Lower leg skin (tissue), 4 donors: ENCODE results near the gene STRAP. TPM values are rescaled to one million over a fixed set of nuclear protein-coding genes. Genes with fewer than 3 reads are reported as not detected.
"Not testable (repeated sequence)": the region's sequence is repeated elsewhere in the genome, so short reads cannot be mapped to it uniquely, and the experiment has no call there.

Experiments
- DNase-seq, 2 donors: peaks; one replicate each; pipeline ENCODE4 v3.0.0-alpha.2; 2019; ENCODE audit warnings: low spot score in 2 of 2
- H3K4me3 ChIP-seq: fragments of 200-600 bp; sonication (generic); 2 replicates; pipeline ENCODE4 v1.5.1; 2017; ENCODE audit warnings: mild to moderate bottlenecking, low read depth; ENCODE audit not compliant: poor library complexity, severe bottlenecking
- POLR2A ChIP-seq, 2 donors: fragments of 450-650 bp; IDR thresholded peaks; one replicate each; pipeline ENCODE4 v1.6.1; 2016 to 2017; ENCODE audit warnings: antibody characterized with exemption in 2 of 2, mild to moderate bottlenecking in 1 of 2, moderate library complexity in 1 of 2
- WGBS, 2 donors: methylation state at CpG; one replicate each; pipeline ENCODE4 v1.1.5; 2018; 5-methylcytosine and 5-hydroxymethylcytosine counted together
- intact Hi-C: fragments of 100-400 bp; cut with DNase I; formaldehyde crosslinking; loops from one replicate; pipeline ENCODE4 v1.15.0; 2023; ENCODE audit warnings: low total_unique reads
- total RNA-seq, 4 donors: library from RNA; depleted of rRNA; stranded (reverse); fragments of >200 nt; gene quantifications; one replicate each; pipeline ENCODE4 v1.1.0, GENCODE V29; 2016
- TF ChIP-seq, protein P1 (sequence below), 3 donors: fragments of 450-650 bp; IDR thresholded peaks; one replicate each; pipeline ENCODE4 v1.5.1; 2016; ENCODE audit warnings: antibody characterized with exemption in 3 of 3, mild to moderate bottlenecking in 3 of 3, moderate library complexity in 2 of 3

Gene STRAP
- total RNA-seq, 4 donors from 2014 or later, result 37.5 to 52.4 (median 46.1) TPM

- intact Hi-C loops, result no loop called here
- 58 to 66% methylated on average over 2 of the region's 2 CpGs for WGBS, 2 donors
- TF ChIP-seq, protein P1, sequence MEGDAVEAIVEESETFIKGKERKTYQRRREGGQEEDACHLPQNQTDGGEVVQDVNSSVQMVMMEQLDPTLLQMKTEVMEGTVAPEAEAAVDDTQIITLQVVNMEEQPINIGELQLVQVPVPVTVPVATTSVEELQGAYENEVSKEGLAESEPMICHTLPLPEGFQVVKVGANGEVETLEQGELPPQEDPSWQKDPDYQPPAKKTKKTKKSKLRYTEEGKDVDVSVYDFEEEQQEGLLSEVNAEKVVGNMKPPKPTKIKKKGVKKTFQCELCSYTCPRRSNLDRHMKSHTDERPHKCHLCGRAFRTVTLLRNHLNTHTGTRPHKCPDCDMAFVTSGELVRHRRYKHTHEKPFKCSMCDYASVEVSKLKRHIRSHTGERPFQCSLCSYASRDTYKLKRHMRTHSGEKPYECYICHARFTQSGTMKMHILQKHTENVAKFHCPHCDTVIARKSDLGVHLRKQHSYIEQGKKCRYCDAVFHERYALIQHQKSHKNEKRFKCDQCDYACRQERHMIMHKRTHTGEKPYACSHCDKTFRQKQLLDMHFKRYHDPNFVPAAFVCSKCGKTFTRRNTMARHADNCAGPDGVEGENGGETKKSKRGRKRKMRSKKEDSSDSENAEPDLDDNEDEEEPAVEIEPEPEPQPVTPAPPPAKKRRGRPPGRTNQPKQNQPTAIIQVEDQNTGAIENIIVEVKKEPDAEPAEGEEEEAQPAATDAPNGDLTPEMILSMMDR (IDR thresholded peaks at IDR 0.05), result no peak
- no peak for TF ChIP-seq POLR2A (IDR thresholded peaks at IDR 0.05)
- no peak overlapping the region for H3K4me3 ChIP-seq
- DNase-seq, result no peak
Observed at GRCh38 chr12:15897433-15897832, 15.2 kb downstream of the STRAP start.

DNA sequence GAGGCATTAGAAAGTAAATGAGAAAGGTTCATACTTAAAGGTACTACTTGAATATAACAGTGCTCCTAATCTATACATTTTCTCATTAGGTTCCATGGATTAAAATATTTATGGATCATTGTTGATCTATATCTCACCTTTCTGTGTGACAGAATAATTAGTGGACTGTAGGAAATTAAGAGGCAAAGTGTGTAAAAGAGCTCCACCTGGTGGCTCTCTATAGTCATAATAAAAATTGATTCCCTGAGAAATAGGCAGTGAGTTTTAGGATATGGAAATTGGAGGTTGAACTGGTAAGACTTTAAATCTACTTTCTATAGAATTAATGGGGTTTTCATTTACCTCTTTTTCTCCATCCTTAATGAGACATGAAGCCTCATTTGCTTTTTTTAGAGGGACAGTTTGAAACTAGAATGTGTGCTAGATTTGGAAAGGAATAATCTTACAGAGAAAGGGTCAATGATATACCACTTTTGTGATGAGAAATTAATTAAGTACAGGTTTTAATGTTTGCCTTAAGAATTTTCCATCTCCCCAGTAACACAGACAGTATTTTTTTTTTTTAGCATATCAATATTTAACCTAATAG, 17.2 kb downstream of the STRAP start:
- DNase-seq, result no peak
- intact Hi-C loops, result no loop called here
- no peak overlapping the region for H3K4me3 ChIP-seq
- TF ChIP-seq POLR2A (IDR thresholded peaks at IDR 0.05), result no peak
- TF ChIP-seq, protein P1 (IDR thresholded peaks at IDR 0.05), result peak in 1 of 3 donors; percentile 14

DNA sequence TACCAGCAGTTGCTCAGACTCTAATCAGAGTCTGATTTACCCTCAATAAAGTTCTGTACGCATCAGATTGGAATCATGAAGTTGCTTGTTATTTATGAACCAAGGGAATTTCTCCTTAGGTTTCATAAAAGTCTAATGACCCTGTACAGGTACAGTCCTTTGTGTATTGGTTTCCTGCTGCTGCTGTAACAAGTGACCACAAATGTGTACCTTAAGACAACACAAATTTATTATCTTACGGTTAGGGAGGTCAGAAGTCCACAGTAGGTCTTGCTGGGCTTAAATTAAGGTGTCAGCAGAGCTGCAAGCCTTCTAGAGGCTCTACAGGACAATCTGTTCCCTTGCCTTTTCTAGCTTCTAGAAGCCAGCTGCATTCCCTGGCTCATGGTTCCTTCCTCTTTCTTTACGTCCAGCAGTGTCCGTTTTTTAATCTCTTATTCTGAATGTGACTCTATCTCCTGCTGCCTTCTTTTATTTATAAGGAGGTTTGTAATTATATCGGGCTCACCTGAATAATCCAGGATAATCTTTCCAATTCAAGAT, 22.3 kb downstream of the STRAP start:
- WGBS, 2 donors, result 88 to 89% methylated on average over 5 of the region's 5 CpGs
- TF ChIP-seq, protein P1 (IDR thresholded peaks at IDR 0.05), result no peak
- no peak for TF ChIP-seq POLR2A (IDR thresholded peaks at IDR 0.05)
- no peak for DNase-seq
- H3K4me3 ChIP-seq, result no peak overlapping the region
- intact Hi-C loops, result no loop called here

- no peak for DNase-seq
- TF ChIP-seq, protein P1 (IDR thresholded peaks at IDR 0.05), result no peak
- no peak for TF ChIP-seq POLR2A (IDR thresholded peaks at IDR 0.05)
- no peak overlapping the region for H3K4me3 ChIP-seq
- 66 to 68% methylated on average over 5 of the region's 5 CpGs for WGBS, 2 donors
- intact Hi-C loops, result no loop called here
Observed at GRCh38 chr12:15910468-15910863, 28.3 kb downstream of the STRAP start.

GRCh38 chr12:15910864-15911721, 28.9 kb downstream of the STRAP start, which contains the start of gene DERA:
Gene DERA, plus strand, starts transcription at chr12:15911332. Its CDS starts 52 bp downstream, at chr12:15911384.
- intact Hi-C loops, result no loop called here
- DNase-seq, result peak; percentile 69 to 96
- peak within 1 kb of the TSS; percentile 56 for H3K4me3 ChIP-seq
- 0 to 1% methylated on average over 47 to 56 of the region's 59 CpGs for WGBS, 2 donors
- TF ChIP-seq POLR2A (IDR thresholded peaks at IDR 0.05), result no peak
- TF ChIP-seq, protein P1 (IDR thresholded peaks at IDR 0.05), result no peak

DNA sequence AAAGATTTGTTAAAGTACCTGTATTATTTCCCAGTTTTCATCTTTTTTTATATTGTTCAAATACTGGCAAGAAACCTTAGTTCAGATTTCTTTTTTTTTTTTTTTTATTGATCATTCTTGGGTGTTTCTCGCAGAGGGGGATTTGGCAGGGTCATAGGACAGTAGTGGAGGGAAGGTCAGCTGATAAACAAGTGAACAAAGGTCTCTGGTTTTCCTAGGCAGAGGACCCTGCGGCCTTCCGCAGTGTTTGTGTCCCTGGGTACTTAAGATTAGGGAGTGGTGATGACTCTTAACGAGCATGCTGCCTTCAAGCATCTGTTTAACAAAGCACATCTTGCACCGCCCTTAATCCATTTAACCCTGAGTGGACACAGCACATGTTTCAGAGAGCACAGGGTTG, 29.7 kb downstream of the STRAP start:
- WGBS, 2 donors, result 2 to 7% methylated on average over 4 to 5 of the region's 5 CpGs
- intact Hi-C loops, result not testable (repeated sequence)

GRCh38 chr12:15914131-15914530, 31.9 kb downstream of the STRAP start:
- DNase-seq, H3K4me3 ChIP-seq, intact Hi-C loops: not testable (repeated sequence)
- WGBS, 2 donors, result 93% methylated on average over 5 of the region's 5 CpGs

More for the DNA sequence above, 29.7 kb downstream of the STRAP start:
- peak overlapping the region; percentile 56 for H3K4me3 ChIP-seq
- not testable (repeated sequence) for DNase-seq
